ENCODE measurements around the gene TBX5. TPM values are rescaled to one million over a fixed set of nuclear protein-coding genes. Genes with fewer than 3 reads are reported as not detected.
A peak's percentile ranks its signal among the peaks of the same experiment; 100 is the strongest.

Gene TBX5
- total and polyA plus RNA-seq, 2 of the 4 experiments (the other 2 are of a cell fraction) = 13.3 to 14.7 TPM

- no peak overlapping the region for H3K4ac ChIP-seq (ENCODE audit: low read depth, low read length)
- in situ Hi-C loops (cut with MboI; ENCODE audit: low sequenced_read_pairs) = no loop called here
- no peak overlapping the region for H3K56ac ChIP-seq (ENCODE audit: extremely low read depth, insufficient read depth, low read length)
- 94% methylated on average over 2 of the region's 4 CpGs; no CpG with 5 or more reads in 1 of the 2 experiments for WGBS, 2 experiments (ENCODE audit: extremely low coverage in 2 of 2, insufficient read length in 1 of 2)
- no TSS peak for BruUV-seq (replicated peaks)
- H3K14ac ChIP-seq (replicated peaks; ENCODE audit: low read depth, low read length) = no peak overlapping the region
- H2AK9ac ChIP-seq (replicated peaks; ENCODE audit: low read depth, low read length, poor library complexity) = no peak overlapping the region
- no peak overlapping the region for H2BK20ac ChIP-seq (ENCODE audit: low read depth, low read length)
- no peaks in the 10 kb centered on the region; the same call in 1 of the 2 replicates for H3K9me3 ChIP-seq (ENCODE audit: control insufficient read depth, insufficient read depth, low read length)
- 0 out of 2 replicates have a peak, but pooled peaks cover 3% of the 10 kb centered on the region for H3K9me1 ChIP-seq (ENCODE audit: insufficient read depth, low read length)
- no peak overlapping the region for H4K5ac ChIP-seq (ENCODE audit: low read depth, low read length)
- H3K27me3 ChIP-seq (ENCODE audit: control insufficient read depth, insufficient read depth, low read length) = no peaks in the 10 kb centered on the region
- dilution Hi-C loops (cut with HindIII; ENCODE audit: low sequenced_read_pairs, unreplicated experiment) = no loop called here
- H2BK15ac ChIP-seq (ENCODE audit: low read depth, low read length) = no peak overlapping the region
- ATAC-seq (ENCODE audit: low read depth) = no peak
- TF ChIP-seq POLR2A (IDR thresholded peaks at IDR 0.05; ENCODE audit: low read depth, low read length) (no peak), ELK1 (IDR thresholded peaks at IDR 0.05; ENCODE audit: borderline replicate concordance, low read depth, low read length) (no peak), FOS (IDR thresholded peaks at IDR 0.05; ENCODE audit: low read depth, low read length) (no peak), RFX5 (IDR thresholded peaks at IDR 0.05; ENCODE audit: low read depth, low read length) (no peak), MXI1 (IDR thresholded peaks at IDR 0.05; ENCODE audit: borderline replicate concordance, low read depth, low read length) (no peak), CHD1 (IDR thresholded peaks at IDR 0.05; ENCODE audit: low read depth, low read length) (no peak), BHLHE40 (IDR thresholded peaks at IDR 0.05; ENCODE audit: low read depth, low read length) (no peak), MAZ (IDR thresholded peaks at IDR 0.05; ENCODE audit: borderline replicate concordance, low read depth, low read length) (no peak), MAFK (IDR thresholded peaks at IDR 0.05; ENCODE audit: low read depth, low read length) (no peak), CTCF (conservative IDR thresholded peaks at IDR 0.05; ENCODE audit: low read depth, low read length) (no peak), USF2 (IDR thresholded peaks at IDR 0.05; ENCODE audit: low read depth, low read length) (no peak), RCOR1 (IDR thresholded peaks at IDR 0.05; ENCODE audit: insufficient replicate concordance, low read length) (no peak)
- no peak overlapping the region for H3K23ac ChIP-seq (ENCODE audit: low read depth, low read length)
- no peak overlapping the region for H3K9ac ChIP-seq (ENCODE audit: low read depth, low read length)
- no peak overlapping the region for H3K27ac ChIP-seq (ENCODE audit: insufficient read depth, low read length)
- DNase-seq = peak; percentile 23
- H3K4me2 ChIP-seq (ENCODE audit: low read depth, low read length) = no peak overlapping the region
- H2BK5ac ChIP-seq (ENCODE audit: low read depth, low read length, poor library complexity, severe bottlenecking) = no peak overlapping the region
- H3K36me3 ChIP-seq (ENCODE audit: control insufficient read depth, insufficient read depth, low read length) = no peaks in the 10 kb centered on the region
- no peak overlapping the region for H3K4me3 ChIP-seq (ENCODE audit: insufficient read depth, low read depth, low read length)
- POLR2A ChIA-PET (ENCODE audit: unreplicated experiment) = no interaction called here
- H3K18ac ChIP-seq (ENCODE audit: low read depth, low read length) = no peak overlapping the region
- CTCF ChIA-PET = interaction anchor here (0.6 to 1.5 kb wide), 3 partner anchors 39 to 377 kb away, joined by 3 to 4 read pairs (median 4); no protein-coding TSS in a partner anchor
- intact Hi-C loops (cut with micrococcal nuclease) = no loop called here
- no peak overlapping the region for H4K8ac ChIP-seq (ENCODE audit: low read depth in 2 of 2, low read length in 2 of 2)
- H2BK120ac ChIP-seq (ENCODE audit: low read depth, low read length) = no peak overlapping the region
- H2AK5ac ChIP-seq (ENCODE audit: low read depth, low read length) = no peak overlapping the region
- H2AFZ ChIP-seq (replicated peaks; ENCODE audit: low read length, poor library complexity) = no peak overlapping the region
- 0 out of 2 replicates have a peak, but pooled peaks cover 2% of the 10 kb centered on the region for H3K4me1 ChIP-seq (ENCODE audit: control insufficient read depth, insufficient read depth, low read length)
- no peaks in the 10 kb centered on the region for H4K20me1 ChIP-seq (ENCODE audit: insufficient read depth, low read length)
- H3K79me1 ChIP-seq (ENCODE audit: low read depth in 1 of 2, low read length in 2 of 2) = no peaks in the 10 kb centered on the region
- no peak overlapping the region for H4K91ac ChIP-seq (ENCODE audit: insufficient read depth, low read depth, low read length)
These were observed 62.2 kb downstream of the TBX5 start for GRCh38 chr12:114343585-114344302.
